Measurements from ENCODE around the gene TSC2.
A peak's percentile ranks its signal among the peaks of the same experiment; 100 is the strongest.

Gene TSC2

GRCh38 chr16:2022723-2023091, 25.1 kb upstream of the TSC2 start:
- H4K20me1 ChIP-seq (ENCODE audit: insufficient read depth, low read length): no peaks in the 10 kb centered on the region
- no peaks in the 10 kb centered on the region for H3K79me2 ChIP-seq (ENCODE audit: low read length)
- no peaks in the 10 kb centered on the region for H3K9me3 ChIP-seq (ENCODE audit: insufficient read depth, low read length)
- peak overlapping the region; percentile 82 for H3K4me3 ChIP-seq (ENCODE audit: low read length)
- peak overlapping the region; percentile 87 for H2AFZ ChIP-seq (ENCODE audit: low read depth, low read length)
- H3K9ac ChIP-seq (ENCODE audit: low read length): peak overlapping the region; percentile 62
- no peak overlapping the region for H3K27ac ChIP-seq (ENCODE audit: low read length)
- H3K27me3 ChIP-seq (ENCODE audit: low read depth, low read length): peaks cover 16% of the 10 kb centered on the region
- H3K36me3 ChIP-seq (replicated peaks; ENCODE audit: low read depth, low read length): no peaks in the 10 kb centered on the region
- H3K4me1 ChIP-seq (ENCODE audit: low read length): peaks cover 10% of the 10 kb centered on the region; the same call in 1 of the 2 replicates
- TF ChIP-seq EZH2phosphoT487 (IDR thresholded peaks at IDR 0.05; ENCODE audit: low read depth): no peak
- TF ChIP-seq CTCF (IDR thresholded peaks at IDR 0.05; ENCODE audit: low read depth, low read length): no peak
- peak overlapping the region; percentile 93 for H3K4me2 ChIP-seq (ENCODE audit: low read length)

- peak overlapping the region; percentile 82 for H3K4me3 ChIP-seq (ENCODE audit: low read length)
- no peaks in the 10 kb centered on the region for H4K20me1 ChIP-seq (ENCODE audit: insufficient read depth, low read length)
- H3K9me3 ChIP-seq (ENCODE audit: insufficient read depth, low read length): no peaks in the 10 kb centered on the region
- H3K79me2 ChIP-seq (ENCODE audit: low read length): no peaks in the 10 kb centered on the region
- H2AFZ ChIP-seq (ENCODE audit: low read depth, low read length): peak overlapping the region; percentile 88
- peak overlapping the region; percentile 93 for H3K4me2 ChIP-seq (ENCODE audit: low read length)
- peak overlapping the region; percentile 62 for H3K9ac ChIP-seq (ENCODE audit: low read length)
- peaks cover 10% of the 10 kb centered on the region; the same call in 1 of the 2 replicates for H3K4me1 ChIP-seq (ENCODE audit: low read length)
- no peaks in the 10 kb centered on the region for H3K36me3 ChIP-seq (replicated peaks; ENCODE audit: low read depth, low read length)
- H3K27me3 ChIP-seq (ENCODE audit: low read depth, low read length): peaks cover 23% of the 10 kb centered on the region
- no peak overlapping the region for H3K27ac ChIP-seq (ENCODE audit: low read length)
- TF ChIP-seq CTCF (IDR thresholded peaks at IDR 0.05; ENCODE audit: low read depth, low read length) (peak; percentile 88), EZH2phosphoT487 (IDR thresholded peaks at IDR 0.05; ENCODE audit: low read depth) (no peak)
Observed at GRCh38 chr16:2023092-2024031, 24.4 kb upstream of the TSC2 start.

- H4K20me1 ChIP-seq (ENCODE audit: insufficient read depth, low read length): no peaks in the 10 kb centered on the region
- H3K79me2 ChIP-seq (ENCODE audit: low read length): no peaks in the 10 kb centered on the region
- no peak overlapping the region for H3K4me3 ChIP-seq (ENCODE audit: low read length)
- H3K4me1 ChIP-seq (ENCODE audit: low read length): peaks cover 10% of the 10 kb centered on the region; the same call in 1 of the 2 replicates
- no peaks in the 10 kb centered on the region for H3K9me3 ChIP-seq (ENCODE audit: insufficient read depth, low read length)
- no peak overlapping the region for H3K27ac ChIP-seq (ENCODE audit: low read length)
- no peaks in the 10 kb centered on the region for H3K36me3 ChIP-seq (replicated peaks; ENCODE audit: low read depth, low read length)
- H3K4me2 ChIP-seq (ENCODE audit: low read length): peak overlapping the region; percentile 93; the same call in 1 of the 2 replicates
- H3K9ac ChIP-seq (ENCODE audit: low read length): no peak overlapping the region
- H2AFZ ChIP-seq (ENCODE audit: low read depth, low read length): no peak overlapping the region
- peaks cover 28% of the 10 kb centered on the region for H3K27me3 ChIP-seq (ENCODE audit: low read depth, low read length)
- TF ChIP-seq EZH2phosphoT487 (IDR thresholded peaks at IDR 0.05; ENCODE audit: low read depth) (no peak), CTCF (IDR thresholded peaks at IDR 0.05; ENCODE audit: low read depth, low read length) (no peak)
Observed at GRCh38 chr16:2024032-2024420, 23.8 kb upstream of the TSC2 start.

- Histone ChIP-seq H3K9ac (ENCODE audit: low read length) (no peak overlapping the region), H3K4me1 (ENCODE audit: low read length) (peaks cover 10% of the 10 kb centered on the region; the same call in 1 of the 2 replicates), H3K9me3 (ENCODE audit: insufficient read depth, low read length) (no peaks in the 10 kb centered on the region)
Observed at GRCh38 chr16:2025251-2025650, 22.5 kb upstream of the TSC2 start.

More at GRCh38 chr16:2025251-2025650, 22.5 kb upstream of the TSC2 start:
- H3K27me3 ChIP-seq (ENCODE audit: low read depth, low read length): peaks cover 28% of the 10 kb centered on the region
- no peak overlapping the region for H2AFZ ChIP-seq (ENCODE audit: low read depth, low read length)
- H3K27ac ChIP-seq (ENCODE audit: low read length): no peak overlapping the region
- TF ChIP-seq CTCF (IDR thresholded peaks at IDR 0.05; ENCODE audit: low read depth, low read length) (no peak), EZH2phosphoT487 (IDR thresholded peaks at IDR 0.05; ENCODE audit: low read depth) (no peak)
- H3K4me3 ChIP-seq (ENCODE audit: low read length): no peak overlapping the region
- H3K79me2 ChIP-seq (ENCODE audit: low read length): no peaks in the 10 kb centered on the region
- H3K36me3 ChIP-seq (replicated peaks; ENCODE audit: low read depth, low read length): no peaks in the 10 kb centered on the region
- H4K20me1 ChIP-seq (ENCODE audit: insufficient read depth, low read length): no peaks in the 10 kb centered on the region
- H3K4me2 ChIP-seq (ENCODE audit: low read length): no peak overlapping the region

Data from OCI-LY3 (cell line).